Endothelial cell (in vitro differentiated cells): ENCODE measurements around the gene OR6J1. TPM values are rescaled to one million over a fixed set of nuclear protein-coding genes. Genes with fewer than 3 reads are reported as not detected.
"Not testable (repeated sequence)": the region's sequence is repeated elsewhere in the genome, so short reads cannot be mapped to it uniquely, and the experiment has no call there.

ENCODE experiments used
- DNase-seq: peaks from one replicate; pipeline ENCODE4 v3.0.0; 2021; ENCODE audit warnings: low spot score
- H3K27ac Mint-ChIP-seq: one replicate; pipeline ENCODE4 v1.8.0; 2021; ENCODE audit warnings: mixed read lengths, inconsistent platforms; ENCODE audit not compliant: unreplicated experiment
- H3K27me3 Mint-ChIP-seq: one replicate; pipeline ENCODE4 v1.8.0; 2021; ENCODE audit warnings: mild to moderate bottlenecking, moderate library complexity, mixed read lengths, inconsistent platforms; ENCODE audit not compliant: unreplicated experiment
- H3K36me3 Mint-ChIP-seq: one replicate; pipeline ENCODE4 v1.8.0; 2021; ENCODE audit warnings: mild to moderate bottlenecking, low read depth, mixed read lengths, inconsistent platforms; ENCODE audit not compliant: unreplicated experiment
- H3K4me1 Mint-ChIP-seq: one replicate; pipeline ENCODE4 v1.8.0; 2021; ENCODE audit warnings: mild to moderate bottlenecking, mixed read lengths, inconsistent platforms; ENCODE audit not compliant: unreplicated experiment
- H3K4me3 Mint-ChIP-seq: one replicate; pipeline ENCODE4 v1.8.0; 2021; ENCODE audit warnings: mild to moderate bottlenecking, mixed read lengths, inconsistent platforms; ENCODE audit not compliant: unreplicated experiment
- H3K9me3 Mint-ChIP-seq: one replicate; pipeline ENCODE4 v1.8.0; 2021; ENCODE audit warnings: mixed read lengths, inconsistent platforms; ENCODE audit not compliant: unreplicated experiment
- CTCF ChIP-seq: fragments of 200-600 bp; sonication (generic); IDR thresholded peaks from one replicate; pipeline ENCODE4 v1.5.0; 2021; ENCODE audit warnings: antibody characterized with exemption; ENCODE audit not compliant: unreplicated experiment
- long read RNA-seq: library from polyadenylated mRNA; unstranded; transcript quantifications from one replicate; pipeline ENCODE4 v2.0.0, GENCODE V29; 2020; ENCODE audit not compliant: unreplicated experiment
- total RNA-seq: library from RNA; stranded (reverse); fragmentation: NEBNext Ultra II Directional; extraction: Animal tissue kit (Norgen Biotek cat#: 25700); gene quantifications from one replicate; pipeline ENCODE4 v1.2.1, GENCODE V29; 2021; ENCODE audit not compliant: unreplicated experiment

Gene OR6J1
- not detected for total RNA-seq
- long read RNA-seq = 0 reads

DNA sequence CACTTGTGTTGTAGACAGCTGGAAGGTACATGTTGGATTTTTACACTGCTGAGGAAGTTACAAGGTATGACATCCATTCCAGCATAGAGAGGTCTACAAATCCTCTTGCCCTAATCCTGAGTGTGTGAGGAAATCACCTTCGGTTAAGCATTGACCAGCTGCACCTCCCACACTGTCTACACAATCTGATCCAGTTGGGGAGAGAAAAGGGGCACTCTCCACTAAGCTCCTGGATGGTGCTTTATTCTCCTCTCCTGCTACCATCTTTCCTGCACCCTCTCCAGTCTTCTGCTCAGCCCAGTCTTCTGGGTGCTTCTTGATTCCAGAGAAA, at the start of gene OR6J1:
Gene OR6J1 (minus strand): TSS at position 48 of the 331 bp plus-strand sequence. CDS start 9,541 bp downstream, outside the sequence.
- no peak for DNase-seq
- Mint-ChIP-seq H3K4me1 (no peaks in the 10 kb centered on the region), H3K4me3 (no peak within 1 kb of the TSS), H3K27ac (no peak within 1 kb of the TSS), H3K36me3 (peaks cover 5% of the 10 kb centered on the region), H3K27me3 (no peaks in the 10 kb centered on the region), H3K9me3 (no peaks in the 10 kb centered on the region)
- TF ChIP-seq CTCF = no peak

- no peak for TF ChIP-seq CTCF
These were observed 48.0 kb upstream of the OR6J1 start for GRCh38 chr14:22692194-22692593.

DNA sequence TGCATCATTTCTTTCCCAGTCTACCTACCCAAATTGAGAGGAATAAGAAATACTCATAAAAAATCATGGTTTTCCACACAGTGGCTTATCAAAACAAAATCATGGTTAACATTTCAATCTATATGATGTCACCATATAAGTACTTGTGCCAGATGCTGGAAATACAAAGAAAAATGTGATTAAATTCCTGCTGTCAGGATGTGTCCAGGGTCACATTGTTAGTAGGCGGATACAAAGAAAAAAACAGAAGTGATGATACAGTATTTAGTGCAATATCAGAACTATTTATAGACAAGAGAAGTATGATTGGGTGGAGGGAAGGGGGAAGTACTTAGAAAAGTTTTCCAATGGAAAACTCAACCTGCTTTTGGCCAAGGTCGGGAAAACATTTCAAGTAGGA, 47.0 kb upstream of the OR6J1 start:
- TF ChIP-seq CTCF = no peak
- Mint-ChIP-seq H3K36me3 (no peaks in the 10 kb centered on the region), H3K4me3 (no peak overlapping the region), H3K9me3 (peaks cover 5% of the 10 kb centered on the region), H3K27me3 (no peaks in the 10 kb centered on the region), H3K4me1 (no peaks in the 10 kb centered on the region), H3K27ac (no peak overlapping the region)
- DNase-seq = no peak

More at GRCh38 chr14:22692194-22692593, 48.0 kb upstream of the OR6J1 start:
- no peak overlapping the region for H3K4me3 Mint-ChIP-seq
- peaks cover 3% of the 10 kb centered on the region for H3K9me3 Mint-ChIP-seq
- no peak overlapping the region for H3K27ac Mint-ChIP-seq
- no peaks in the 10 kb centered on the region for H3K4me1 Mint-ChIP-seq
- H3K36me3 Mint-ChIP-seq = no peaks in the 10 kb centered on the region
- DNase-seq = no peak
- no peaks in the 10 kb centered on the region for H3K27me3 Mint-ChIP-seq

GRCh38 chr14:22689199-22689598, 45.0 kb upstream of the OR6J1 start:
- Mint-ChIP-seq H3K9me3 (peaks cover 5% of the 10 kb centered on the region), H3K27ac (no peak overlapping the region), H3K36me3 (no peaks in the 10 kb centered on the region), H3K4me1 (peaks cover 4% of the 10 kb centered on the region), H3K27me3 (peaks cover 3% of the 10 kb centered on the region), H3K4me3 (no peak overlapping the region)
- DNase-seq = no peak
- TF ChIP-seq CTCF = no peak

DNA sequence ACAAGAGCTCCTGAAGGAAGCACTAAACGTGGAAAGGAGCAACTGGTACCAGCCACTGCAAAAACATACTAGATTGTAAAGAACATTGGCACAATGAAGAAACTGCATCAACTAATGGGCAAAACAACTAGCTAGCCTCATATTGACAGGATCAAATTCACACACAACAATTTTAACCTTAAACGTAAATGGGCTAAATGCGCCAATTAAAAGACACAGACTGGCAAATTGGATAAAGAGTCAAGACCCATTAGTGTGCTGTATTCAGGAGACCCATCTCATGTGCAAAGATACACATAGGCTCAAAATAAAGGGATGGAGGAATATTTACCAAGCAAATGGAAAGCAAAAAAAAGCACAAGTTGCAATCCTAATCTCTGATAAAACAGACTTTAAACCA, 43.8 kb upstream of the OR6J1 start:
- H3K27ac Mint-ChIP-seq, H3K27me3 Mint-ChIP-seq, H3K4me3 Mint-ChIP-seq, DNase-seq, H3K4me1 Mint-ChIP-seq, H3K36me3 Mint-ChIP-seq, H3K9me3 Mint-ChIP-seq: not testable (repeated sequence)

DNA sequence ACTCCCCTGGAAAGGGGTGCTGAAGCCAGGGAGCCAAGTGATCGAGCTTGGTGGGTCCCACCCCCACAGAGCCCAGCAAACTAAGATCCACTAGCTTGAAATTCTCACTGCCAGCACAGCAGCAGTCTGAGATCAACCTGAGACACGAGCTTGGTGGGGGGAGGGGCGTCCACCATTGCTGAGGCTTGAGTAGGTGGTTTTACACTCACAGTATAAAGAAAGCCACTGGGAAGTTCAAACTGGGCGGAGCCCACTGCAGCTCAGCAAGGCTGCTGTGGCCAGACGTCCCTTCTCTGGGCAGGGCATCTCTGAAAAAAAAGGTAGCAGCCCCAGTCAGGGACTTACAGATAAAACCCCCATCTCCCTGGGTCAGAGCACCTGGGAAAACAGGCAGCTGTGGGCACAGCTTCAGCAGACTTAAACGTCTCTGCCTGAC, 42.0 kb upstream of the OR6J1 start:
- not testable (repeated sequence) for H3K9me3 Mint-ChIP-seq, H3K27me3 Mint-ChIP-seq, H3K36me3 Mint-ChIP-seq, H3K27ac Mint-ChIP-seq, H3K4me1 Mint-ChIP-seq, DNase-seq, H3K4me3 Mint-ChIP-seq
